GM18502 (cell line): ENCODE data around the gene PIR.
A peak's percentile ranks its signal among the peaks of the same experiment; 100 is the strongest.

Experiments used
- ATAC-seq: cut with Tn5 transposase; IDR thresholded peaks from one replicate; pipeline ENCODE4 v1.9.1; 2021; ENCODE audit warnings: mild to moderate bottlenecking; ENCODE audit not compliant: unreplicated experiment, poor library complexity

The PIR gene

DNA sequence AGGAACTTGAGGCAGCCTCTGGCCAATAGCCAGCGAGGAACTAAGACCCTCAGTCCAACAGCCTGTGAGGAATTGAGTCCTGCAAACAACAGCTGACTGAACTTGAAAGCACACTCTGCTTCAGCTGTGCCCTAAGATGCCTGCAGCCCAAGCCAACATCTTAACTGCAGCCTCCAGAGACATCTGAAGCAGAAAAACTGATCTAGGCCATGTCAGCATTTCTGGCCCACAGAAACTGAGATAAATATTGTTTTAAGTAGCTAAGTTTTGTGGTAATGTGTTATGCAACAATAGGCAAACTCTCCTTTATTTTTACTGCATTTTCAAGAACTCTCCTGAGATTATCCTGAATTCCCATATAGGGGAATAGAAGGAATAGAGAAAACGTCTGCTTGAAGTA lies 133.4 kb downstream of the PIR start:
- no peak for ATAC-seq

DNA sequence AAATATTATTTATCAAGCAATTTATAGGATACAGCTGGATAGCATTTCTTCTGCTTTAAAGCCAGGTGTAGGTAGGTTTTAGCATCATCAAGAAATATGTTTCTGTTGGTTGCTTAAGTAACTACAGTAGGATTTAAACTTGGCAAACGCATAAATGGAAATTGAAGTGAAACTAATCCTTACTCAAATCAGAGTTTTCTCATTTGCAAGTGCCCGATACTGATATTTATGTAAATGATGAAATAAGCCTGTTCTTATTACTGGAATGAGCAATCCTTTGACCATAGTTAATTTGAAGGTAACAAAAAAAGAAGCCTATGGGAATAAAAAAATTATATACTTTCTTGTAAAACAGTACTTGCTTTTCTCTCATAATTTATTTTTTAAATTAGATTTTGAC lies 134.6 kb downstream of the PIR start:
- peak; percentile 63 for ATAC-seq

DNA sequence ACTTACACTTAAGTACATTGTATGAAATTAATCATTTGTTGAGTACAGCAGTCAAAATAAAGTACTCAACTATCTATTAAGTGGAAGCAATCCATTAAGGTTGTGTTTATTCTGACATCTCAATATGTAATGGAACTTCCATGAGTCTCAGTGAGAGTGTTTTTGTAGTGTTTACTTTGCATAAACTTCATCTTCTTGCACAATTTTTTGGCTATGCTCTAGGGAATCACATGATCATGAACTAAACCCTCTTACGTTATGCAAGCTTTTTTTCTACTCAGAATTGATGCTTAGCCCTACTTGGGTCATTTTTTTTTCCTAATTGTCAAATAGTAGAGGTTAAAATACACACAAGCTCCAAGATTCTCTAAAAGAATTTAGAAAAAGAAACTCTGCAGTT lies 136.7 kb downstream of the PIR start:
- no peak for ATAC-seq

DNA sequence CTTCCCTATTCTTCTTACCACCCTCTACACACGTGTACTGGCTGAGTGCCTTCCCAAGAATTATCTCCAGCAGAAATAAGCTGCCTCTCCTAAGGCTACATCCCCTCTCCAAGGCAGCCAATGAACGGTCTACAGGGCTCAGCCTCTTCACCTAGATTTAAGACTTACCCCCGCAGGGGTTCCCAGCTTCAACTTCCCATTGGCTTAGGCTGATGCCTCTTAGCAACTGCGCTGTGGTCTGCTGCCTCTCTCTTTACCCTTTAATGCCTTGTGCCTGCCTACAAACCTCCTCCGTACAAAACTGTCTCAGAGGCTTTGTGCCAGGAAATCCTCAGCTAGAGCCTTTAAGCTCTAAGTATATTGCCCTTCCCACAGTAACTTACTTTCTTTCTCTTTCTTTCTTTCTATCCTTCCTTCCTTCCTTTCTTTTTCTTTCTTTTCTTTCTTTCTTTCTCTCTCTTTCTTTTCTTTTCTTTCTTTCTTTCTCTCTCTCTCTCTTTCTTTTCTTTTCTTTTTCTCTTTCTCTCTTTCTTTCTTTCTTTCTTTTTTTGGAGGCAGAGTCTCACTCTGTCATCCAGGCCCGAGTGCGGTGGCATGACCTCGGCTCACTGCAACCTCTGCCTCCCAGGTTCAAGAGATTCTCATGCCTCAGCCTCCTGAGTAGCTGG lies 142.7 kb downstream of the PIR start:
- ATAC-seq, result no peak

DNA sequence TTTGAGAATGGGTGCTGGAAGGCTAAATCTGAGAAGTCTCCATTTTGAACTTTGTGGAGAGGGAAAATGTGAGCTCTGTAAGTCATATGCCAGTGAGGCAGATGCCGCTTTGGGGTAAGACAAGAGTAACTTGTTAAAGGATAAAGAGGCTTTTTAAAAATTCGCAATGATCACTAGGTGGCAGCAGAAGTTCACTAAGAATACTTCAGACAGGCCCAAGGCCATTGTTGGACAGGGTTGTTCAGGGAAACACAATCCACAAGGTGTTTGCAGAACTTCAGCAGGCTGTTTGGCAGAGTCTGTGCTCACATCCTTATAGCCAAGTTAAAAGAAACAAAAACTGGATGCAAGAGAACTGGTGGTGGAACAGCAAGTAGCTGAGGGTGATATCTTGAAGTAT lies 144.1 kb downstream of the PIR start:
- peak; percentile 63 for ATAC-seq

DNA sequence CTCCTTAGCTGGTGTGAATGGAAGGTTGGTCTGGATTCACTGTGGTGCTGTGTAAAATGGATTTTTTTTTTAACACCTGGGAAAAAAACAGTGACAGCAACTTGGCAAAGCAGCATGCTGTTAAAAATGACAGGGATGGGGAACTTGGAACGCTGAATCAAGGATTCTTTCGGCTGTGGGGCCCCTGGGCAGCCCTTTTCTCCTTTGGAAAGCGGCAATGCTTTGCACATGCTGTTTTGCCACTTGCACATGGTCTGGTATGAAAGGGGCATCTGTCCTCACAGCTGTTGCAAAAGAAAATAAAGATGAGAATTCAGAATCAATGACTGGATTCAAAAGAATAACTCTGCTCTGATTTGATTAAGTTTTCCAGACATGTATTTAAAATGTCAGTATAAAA lies 147.2 kb downstream of the PIR start:
- no peak for ATAC-seq

DNA sequence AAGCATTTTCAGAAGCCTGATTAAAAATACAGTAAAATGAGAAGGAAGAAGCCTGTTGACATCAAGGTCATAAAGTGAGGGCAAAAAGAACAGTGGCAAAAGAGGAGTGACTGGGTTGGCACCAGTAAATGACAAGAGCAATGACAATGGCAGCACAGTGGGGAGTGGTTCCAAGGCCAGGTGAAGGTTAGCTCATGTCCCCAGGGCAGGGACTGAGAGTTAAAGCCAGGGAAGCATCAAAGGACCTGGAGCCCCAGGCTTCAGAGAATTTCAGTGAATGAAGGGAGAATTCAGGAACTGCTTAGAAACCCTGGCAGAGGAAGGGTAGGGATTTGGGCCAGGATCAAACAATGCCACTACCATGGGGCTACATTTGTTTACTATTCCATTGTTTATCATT lies 149.0 kb downstream of the PIR start:
- ATAC-seq, result no peak

DNA sequence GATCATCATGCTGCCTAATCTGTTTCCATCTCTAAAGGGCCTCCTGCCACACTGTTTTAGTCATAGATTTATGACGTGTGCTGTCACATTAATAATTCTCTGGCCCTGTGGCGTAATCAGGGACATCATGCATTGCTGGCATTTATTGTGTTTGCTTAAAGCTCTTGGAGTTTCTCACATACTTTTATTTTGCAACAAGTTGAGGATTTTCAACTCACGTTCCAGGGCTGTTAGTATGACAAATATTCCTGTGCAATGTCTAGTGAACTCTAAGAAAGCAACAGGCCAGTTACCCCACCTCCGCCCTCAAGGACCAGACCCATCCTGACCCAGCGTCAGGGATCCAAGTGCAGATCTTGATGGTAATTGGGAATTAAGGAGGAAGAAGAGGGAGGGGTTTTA lies 150.1 kb downstream of the PIR start:
- no peak for ATAC-seq

DNA sequence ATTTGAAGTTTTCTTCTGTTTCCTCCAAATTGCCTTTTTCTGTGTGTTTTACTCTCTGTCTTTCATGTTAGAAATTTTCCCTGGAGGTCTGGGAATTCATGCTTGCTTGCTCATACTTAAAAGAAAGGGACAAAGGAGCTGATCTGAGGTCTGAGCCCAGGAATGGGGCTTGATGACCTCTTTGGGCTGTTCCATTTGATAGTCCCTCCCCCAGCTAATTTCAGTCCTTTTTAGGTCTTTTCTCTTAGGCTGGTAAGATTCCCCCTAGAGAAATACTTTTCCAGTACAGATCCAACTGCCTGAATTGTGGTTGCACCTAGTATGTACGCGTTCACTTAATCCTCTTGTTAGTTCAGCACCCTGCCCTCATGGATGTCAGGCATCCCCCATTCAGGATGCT lies 152.3 kb downstream of the PIR start:
- no peak for ATAC-seq

DNA sequence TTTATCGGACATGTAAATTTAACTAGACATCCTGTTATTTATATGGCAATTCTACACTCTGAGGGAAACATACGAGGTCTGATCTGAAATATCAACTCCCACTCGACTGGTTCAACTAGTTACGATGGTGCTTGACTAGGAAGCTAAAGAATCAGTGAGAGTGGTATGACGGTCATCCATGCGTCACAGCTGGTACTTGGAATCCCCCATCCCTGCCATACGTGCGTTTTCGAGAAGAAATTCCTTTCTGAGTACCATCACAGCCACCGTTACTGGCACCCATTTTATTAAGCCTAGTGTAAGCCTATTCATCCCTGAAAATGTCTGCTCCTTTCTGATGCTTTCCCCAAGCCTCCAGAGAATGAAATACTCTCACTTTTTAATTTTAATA lies 157.1 kb downstream of the PIR start:
- ATAC-seq, result no peak

DNA sequence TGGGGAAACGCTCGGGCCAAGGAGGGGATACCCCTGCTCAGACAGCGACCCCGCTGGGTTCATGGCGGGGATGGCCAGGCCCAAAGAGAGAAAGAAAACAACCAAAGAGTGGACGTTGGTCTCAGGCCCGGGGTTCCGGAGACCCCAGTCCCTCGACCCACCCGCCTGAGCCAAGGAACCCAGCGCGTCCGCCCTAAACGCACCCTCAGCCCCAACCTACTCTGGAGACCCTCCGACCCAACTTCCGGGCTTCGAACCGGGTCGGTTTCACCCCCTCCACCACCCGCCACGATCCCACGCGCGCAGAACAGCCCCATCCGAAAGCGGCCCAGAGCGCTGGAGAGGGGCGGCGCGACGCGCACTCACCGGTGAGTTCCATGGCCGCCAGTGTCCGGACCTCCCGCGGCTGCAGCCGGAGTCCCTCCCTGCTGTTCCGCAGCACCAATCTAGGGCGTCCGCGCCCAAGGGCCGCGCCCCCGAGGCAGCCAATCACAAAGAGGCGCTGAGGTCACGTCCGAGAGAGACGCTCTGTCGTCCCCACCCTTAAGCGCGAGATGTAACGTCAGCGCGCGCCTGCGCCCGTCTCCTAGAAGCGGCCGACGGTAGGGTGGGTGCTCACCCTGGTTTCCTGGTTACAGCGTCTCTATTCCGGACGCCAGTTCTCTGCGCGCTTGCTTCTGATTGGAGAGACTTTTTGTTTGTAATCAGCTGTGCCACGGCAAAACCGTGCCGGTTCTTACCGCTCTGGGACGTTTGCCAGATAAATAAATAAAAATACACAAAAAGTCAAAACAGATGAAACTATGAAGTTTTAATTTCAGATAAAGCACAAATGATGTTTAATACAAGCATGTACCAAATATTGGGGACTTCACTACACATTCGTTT lies 157.8 kb downstream of the PIR start, which contains the start of gene PIGA:
Gene PIGA, minus strand, starts transcription at position 389 of the 888 bp plus-strand sequence. CDS start 3,593 bp downstream, outside the sequence.
- peak; percentile 98 for ATAC-seq
